ENCODE measurements around the gene CST5. TPM values are rescaled to one million over a fixed set of nuclear protein-coding genes. Genes with fewer than 3 reads are reported as not detected.
"Not testable (repeated sequence)": the region's sequence is repeated elsewhere in the genome, so short reads cannot be mapped to it uniquely, and the experiment has no call there.

The CST5 gene
- polyA plus RNA-seq, 12 donors, result not detected

GRCh38 chr20:23856226-23856625 is 23.3 kb downstream of the CST5 start:
- DNase-seq, result no peak

GRCh38 chr20:23841693-23842092 is 37.9 kb downstream of the CST5 start:
- no peak for DNase-seq

GRCh38 chr20:23835716-23836115 is 43.8 kb downstream of the CST5 start:
- no peak for DNase-seq

DNA sequence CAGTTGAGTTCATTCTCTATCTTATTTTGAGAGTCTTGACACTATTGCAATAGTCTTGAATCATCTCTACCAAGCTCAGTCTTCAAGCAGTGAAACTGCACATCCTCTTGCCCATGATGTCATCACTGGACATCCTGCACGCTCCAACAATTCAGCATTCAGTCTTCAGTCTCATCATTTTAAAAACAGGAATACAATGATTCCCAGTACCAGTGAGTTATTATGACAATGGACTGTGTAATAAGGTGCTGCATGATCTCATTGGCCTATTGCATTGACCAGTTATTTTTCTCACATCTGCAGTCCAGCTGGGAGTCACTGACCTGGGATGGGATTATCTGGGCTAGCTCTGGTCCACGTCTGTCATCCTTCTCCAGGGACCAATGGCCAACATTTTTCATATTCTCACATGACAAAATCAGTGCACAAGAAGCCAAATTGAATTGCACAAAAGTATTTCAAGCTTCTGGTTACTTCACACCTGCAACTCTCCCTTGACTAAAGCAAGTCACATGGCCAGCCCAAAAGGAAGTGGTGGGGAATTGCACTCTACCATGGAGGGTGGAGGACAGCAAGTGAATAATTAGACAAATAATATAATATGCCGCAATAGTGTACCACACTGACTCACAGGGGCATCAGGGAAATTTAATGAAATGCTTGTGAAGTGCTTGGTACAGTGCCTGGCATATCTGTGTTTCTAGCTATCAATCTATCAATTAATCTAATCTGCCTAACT is 46.6 kb downstream of the CST5 start:
- DNase-seq, result no peak

GRCh38 chr20:23831961-23832360 is 47.6 kb downstream of the CST5 start:
- not testable (repeated sequence) for DNase-seq

DNA sequence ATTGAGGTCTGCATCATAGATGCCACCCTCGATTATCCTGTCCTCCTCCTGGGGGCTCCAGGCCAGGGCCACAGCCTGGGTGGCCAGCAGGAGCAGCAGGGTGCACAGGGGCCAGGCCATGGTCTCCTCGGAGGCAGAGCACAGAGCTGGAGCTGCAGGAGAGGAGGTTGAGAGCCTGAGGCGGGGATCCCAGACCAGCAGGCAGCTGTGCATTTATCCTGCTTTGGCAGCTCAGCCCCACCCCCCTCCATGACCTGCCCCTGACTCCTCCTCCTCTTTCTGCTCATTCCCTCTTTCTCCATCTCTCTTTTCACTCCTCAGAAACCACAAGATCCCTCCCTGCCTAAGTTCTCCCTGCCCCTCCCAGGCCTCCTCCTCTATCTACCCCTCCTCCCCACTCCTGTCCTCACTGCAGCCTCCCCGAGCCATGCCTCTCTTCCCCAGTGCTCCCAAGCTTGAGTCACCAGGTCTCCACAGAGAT is 53.0 kb downstream of the CST5 start, which contains the start of gene CST2:
TSS of gene CST2 (minus strand) at position 189 of the 481 bp plus-strand sequence. CDS start at position 120, 69 bp downstream.
- no peak for DNase-seq

Other genes with a start within 250 kb of the CST5 start
- gene CST3, start 241.8 kb downstream of the CST5 start, polyA plus RNA-seq (ENCODE audit: insufficient read length in 12 of 12), result 100 to 1,000 TPM in 4 of 12 donors, 10 to 100 TPM in 7, not detected in 1; 67.9 to 280 (median 88.8) TPM
- not detected for gene CST4, start 190.7 kb downstream of the CST5 start, polyA plus RNA-seq (ENCODE audit: insufficient read length in 12 of 12)
- not detected for gene CST1, start 128.8 kb downstream of the CST5 start, polyA plus RNA-seq (ENCODE audit: insufficient read length in 12 of 12)
- gene CST2, start 53.0 kb downstream of the CST5 start, polyA plus RNA-seq (ENCODE audit: insufficient read length in 12 of 12), result not detected
- gene GGTLC1, start 109.0 kb upstream of the CST5 start, polyA plus RNA-seq (ENCODE audit: insufficient read length in 12 of 12), result not detected